HepG2 (cell line): ENCODE results near the gene CPLX1. TPM values are rescaled to one million over a fixed set of nuclear protein-coding genes. Genes with fewer than 3 reads are reported as not detected.
A peak's percentile ranks its signal among the peaks of the same experiment; 100 is the strongest.

Experiments used
- DMAP1 ChIP-seq: IDR thresholded peaks from 2 replicates; pipeline ENCODE4 v1.6.1; 2016
- ETV5 ChIP-seq: IDR thresholded peaks from 2 replicates; pipeline ENCODE4 v1.6.1; 2018; ENCODE audit warnings: missing biosample characterization, missing genetic modification reagents, inconsistent platforms, borderline replicate concordance
- HDAC6 ChIP-seq: fragments of 200-600 bp; sonication (generic); IDR thresholded peaks from 2 replicates; pipeline ENCODE4 v1.7.0; 2017; ENCODE audit warnings: mild to moderate bottlenecking, antibody characterized with exemption, low read length, low read depth
- HNRNPLL ChIP-seq: fragments of 200-400 bp; formaldehyde crosslinking; IDR thresholded peaks from 2 replicates; pipeline ENCODE4 v1.6.1; 2017; ENCODE audit warnings: mild to moderate bottlenecking, low read depth, low read length; ENCODE audit not compliant: poor library complexity, severe bottlenecking
- KLF16 ChIP-seq, 2 experiments: sonication (generic) in 1 of 2; formaldehyde crosslinking in 1 of 2; IDR thresholded peaks; 2 replicates each; pipeline versions ENCODE4 v1.6.1 to v1.8.0; 2016 to 2023; ENCODE audit warnings: missing genetic modification reagents in 2 of 2, missing compliant biosample characterization in 1 of 2
- MEIS1 ChIP-seq: sonication (generic); formaldehyde crosslinking; IDR thresholded peaks from 2 replicates; pipeline ENCODE4 v1.9.0; 2021; ENCODE audit warnings: mild to moderate bottlenecking, missing genetic modification reagents, moderate library complexity, borderline replicate concordance
- NCOA1 ChIP-seq: sonication (generic); formaldehyde crosslinking; IDR thresholded peaks from 2 replicates; pipeline ENCODE4 v1.9.0; 2021; ENCODE audit warnings: missing genetic modification reagents
- NCOA5 ChIP-seq: sonication (generic); formaldehyde crosslinking; IDR thresholded peaks from 2 replicates; pipeline ENCODE4 v1.4.0; 2020; ENCODE audit warnings: missing genetic modification reagents
- PCBP2 ChIP-seq: fragments of 200-400 bp; formaldehyde crosslinking; optimal IDR thresholded peaks from 2 replicates; pipeline ENCODE3; 2018; ENCODE audit warnings: low read length, low read depth; ENCODE audit not compliant: poor library complexity, severe bottlenecking
- SCMH1 ChIP-seq: sonication (generic); formaldehyde crosslinking; IDR thresholded peaks from 2 replicates; pipeline ENCODE4 v1.9.0; 2021; ENCODE audit warnings: missing genetic modification reagents, mild to moderate bottlenecking, borderline replicate concordance
- SRF ChIP-seq: IDR thresholded peaks from 2 replicates; pipeline ENCODE4 v1.6.1; 2011; ENCODE audit warnings: mild to moderate bottlenecking, low read depth, low read length, moderate library complexity
- SRSF9 ChIP-seq: fragments of 200-400 bp; formaldehyde crosslinking; IDR thresholded peaks from 2 replicates; pipeline ENCODE4 v1.6.1; 2018; ENCODE audit warnings: borderline replicate concordance, mild to moderate bottlenecking, low read depth, low read length; ENCODE audit not compliant: insufficient read depth, poor library complexity, severe bottlenecking
- TMF1 ChIP-seq: sonication (generic); formaldehyde crosslinking; IDR thresholded peaks from 2 replicates; pipeline ENCODE4 v1.8.1; 2022; ENCODE audit warnings: low read depth, missing genetic modification reagents
- ZBTB38 ChIP-seq: sonication (generic); formaldehyde crosslinking; IDR thresholded peaks from 2 replicates; pipeline ENCODE4 v1.5.1; 2020; ENCODE audit warnings: mild to moderate bottlenecking, missing genetic modification reagents
- ZKSCAN5 ChIP-seq: sonication (generic); formaldehyde crosslinking; IDR thresholded peaks from 2 replicates; pipeline ENCODE4 v1.5.1; 2020; ENCODE audit warnings: mild to moderate bottlenecking, missing genetic modification reagents
- ZNF10 ChIP-seq: sonication (generic); formaldehyde crosslinking; IDR thresholded peaks from 2 replicates; pipeline ENCODE4 v1.4.0; 2020; ENCODE audit warnings: mild to moderate bottlenecking, low read depth, missing genetic modification reagents, borderline replicate concordance
- ZNF20 ChIP-seq: sonication (generic); formaldehyde crosslinking; IDR thresholded peaks from 2 replicates; pipeline ENCODE4 v1.4.0; 2020; ENCODE audit warnings: mild to moderate bottlenecking, moderate library complexity, missing genetic modification reagents
- ZNF224 ChIP-seq: sonication (generic); formaldehyde crosslinking; IDR thresholded peaks from 2 replicates; pipeline ENCODE4 v1.5.0; 2020; ENCODE audit warnings: mild to moderate bottlenecking, missing genetic modification reagents
- ZNF30 ChIP-seq: sonication (generic); formaldehyde crosslinking; IDR thresholded peaks from 2 replicates; pipeline ENCODE4 v1.5.0; 2020; ENCODE audit warnings: mild to moderate bottlenecking, missing genetic modification reagents
- polyA plus RNA-seq, 8 experiments: library from polyadenylated mRNA; depleted of rRNA in 3 of 8; stranded (reverse) in 7 of 8; unstranded in 1 of 8; fragments of >200 nt; fragmentation: Illumina TruSeq in 4 of 8; extraction: Trizol in 4 of 8; gene quantifications; 2 replicates each; pipeline versions ENCODE4 v1.2.1 to v1.2.3, GENCODE V29; 2011 to 2016; ENCODE audit warnings: low read depth in 4 of 8, missing spikeins in 1 of 8, mixed read lengths in 1 of 8; ENCODE audit not compliant: insufficient read depth in 1 of 8
- total RNA-seq, 5 experiments: library from RNA; depleted of rRNA; stranded (reverse); fragments of >200 nt; fragmentation: Illumina TruSeq; extraction: Trizol; gene quantifications; 2 replicates each; pipeline ENCODE4 v1.2.3, GENCODE V29; 2016; ENCODE audit warnings: low read depth in 1 of 5
- TF ChIP-seq, protein P1 (sequence below), 2 experiments: sonication (generic) in 1 of 2; formaldehyde crosslinking in 1 of 2; IDR thresholded peaks; 2 replicates each; pipeline versions ENCODE4 v1.6.1 to v1.9.0; 2014 to 2022; ENCODE audit warnings: antibody characterized with exemption in 1 of 2, borderline replicate concordance in 1 of 2, inconsistent platforms in 1 of 2, low read depth in 1 of 2, missing genetic modification reagents in 1 of 2
- TF ChIP-seq, protein P2 (sequence below): IDR thresholded peaks from 2 replicates; pipeline ENCODE4 v1.6.1; 2016; ENCODE audit warnings: missing compliant biosample characterization, missing genetic modification reagents, borderline replicate concordance
- TF ChIP-seq, protein P3 (sequence below): sonication (generic); formaldehyde crosslinking; IDR thresholded peaks from 2 replicates; pipeline ENCODE4 v1.4.0; 2020; ENCODE audit warnings: missing genetic modification reagents

CPLX1 gene
- total and polyA plus RNA-seq, 2 of the 13 experiments (the other 11 are each of a cell fraction or from before 2014, with no cell fraction given) = 0.18 TPM

DNA sequence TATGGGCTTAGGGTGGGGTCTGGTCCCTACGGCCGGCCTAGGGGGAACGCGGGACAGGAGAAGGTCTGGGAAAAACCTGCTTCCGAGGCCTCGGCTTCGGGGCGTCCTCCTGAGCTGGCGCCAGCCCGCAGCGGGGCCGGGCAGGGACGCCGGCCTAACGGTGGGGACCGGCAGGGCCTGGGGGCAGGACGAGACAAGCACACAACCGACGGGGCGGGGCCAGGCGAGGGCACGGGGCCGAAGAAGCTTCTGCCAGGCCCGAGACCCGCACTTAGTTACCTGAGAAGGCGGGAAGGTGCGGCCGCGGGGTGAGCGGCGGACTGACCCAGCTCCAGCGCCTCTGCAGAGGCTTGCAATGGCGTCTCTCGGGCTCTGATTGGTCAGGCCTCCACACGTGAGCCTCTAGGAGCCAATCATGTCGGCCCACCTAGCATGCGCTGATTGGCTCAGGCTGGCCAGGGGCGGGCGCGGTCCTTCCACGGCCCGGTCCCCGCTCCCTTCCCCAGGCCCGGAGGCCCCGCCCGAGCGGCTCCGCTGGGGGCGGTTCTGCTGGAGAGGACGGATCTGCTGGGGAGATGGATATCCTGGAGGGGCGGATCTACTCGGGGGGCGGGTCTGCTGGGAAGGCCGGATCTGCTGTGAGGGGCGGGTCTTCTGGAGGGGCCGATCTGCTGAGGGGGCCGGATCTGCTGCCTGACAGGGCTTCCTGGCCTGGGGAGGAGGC lies 44.3 kb downstream of the CPLX1 start (continued):
- no peak for TF ChIP-seq SRSF9
- no peak for TF ChIP-seq ZNF20 (CRISPR knock-in tag)
- TF ChIP-seq ZNF30 = no peak
- TF ChIP-seq NCOA5 (CRISPR knock-in tag) = no peak
- peak; percentile 80 for TF ChIP-seq HNRNPLL
- TF ChIP-seq NCOA1 (CRISPR knock-in tag) = no peak
- peak; percentile 89 for TF ChIP-seq DMAP1 (CRISPR knock-in tag)
- no peak for TF ChIP-seq SCMH1 (CRISPR knock-in tag)
- no peak for TF ChIP-seq SRF
- TF ChIP-seq ZNF10 (CRISPR knock-in tag) = no peak
- no peak; the same call in 1 of the 2 replicates for TF ChIP-seq MEIS1 (CRISPR knock-in tag)
- peak in 1 of 2 experiments; percentile 65; a peak in 1 of 4 replicates for TF ChIP-seq KLF16 (CRISPR knock-in tag; IDR thresholded peaks at IDR 0.05)
- TF ChIP-seq, protein P1, sequence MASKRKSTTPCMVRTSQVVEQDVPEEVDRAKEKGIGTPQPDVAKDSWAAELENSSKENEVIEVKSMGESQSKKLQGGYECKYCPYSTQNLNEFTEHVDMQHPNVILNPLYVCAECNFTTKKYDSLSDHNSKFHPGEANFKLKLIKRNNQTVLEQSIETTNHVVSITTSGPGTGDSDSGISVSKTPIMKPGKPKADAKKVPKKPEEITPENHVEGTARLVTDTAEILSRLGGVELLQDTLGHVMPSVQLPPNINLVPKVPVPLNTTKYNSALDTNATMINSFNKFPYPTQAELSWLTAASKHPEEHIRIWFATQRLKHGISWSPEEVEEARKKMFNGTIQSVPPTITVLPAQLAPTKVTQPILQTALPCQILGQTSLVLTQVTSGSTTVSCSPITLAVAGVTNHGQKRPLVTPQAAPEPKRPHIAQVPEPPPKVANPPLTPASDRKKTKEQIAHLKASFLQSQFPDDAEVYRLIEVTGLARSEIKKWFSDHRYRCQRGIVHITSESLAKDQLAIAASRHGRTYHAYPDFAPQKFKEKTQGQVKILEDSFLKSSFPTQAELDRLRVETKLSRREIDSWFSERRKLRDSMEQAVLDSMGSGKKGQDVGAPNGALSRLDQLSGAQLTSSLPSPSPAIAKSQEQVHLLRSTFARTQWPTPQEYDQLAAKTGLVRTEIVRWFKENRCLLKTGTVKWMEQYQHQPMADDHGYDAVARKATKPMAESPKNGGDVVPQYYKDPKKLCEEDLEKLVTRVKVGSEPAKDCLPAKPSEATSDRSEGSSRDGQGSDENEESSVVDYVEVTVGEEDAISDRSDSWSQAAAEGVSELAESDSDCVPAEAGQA (IDR thresholded peaks at IDR 0.05; ENCODE audit: low read depth) = no peak
- TF ChIP-seq, protein P1 (CRISPR knock-in tag; IDR thresholded peaks at IDR 0.05; ENCODE audit: borderline replicate concordance) = no peak
- no peak for TF ChIP-seq ZKSCAN5 (CRISPR knock-in tag)
- peak; percentile 58; the same call in 1 of the 2 replicates for TF ChIP-seq TMF1 (CRISPR knock-in tag)
- TF ChIP-seq ZBTB38 = peak; percentile 40; the same call in 1 of the 2 replicates
- 0 out of 2 replicates have a peak, but pooled peaks have one; percentile 38 for TF ChIP-seq ZNF224 (CRISPR knock-in tag)
- no peak for TF ChIP-seq ETV5 (CRISPR knock-in tag)
- TF ChIP-seq, protein P2, sequence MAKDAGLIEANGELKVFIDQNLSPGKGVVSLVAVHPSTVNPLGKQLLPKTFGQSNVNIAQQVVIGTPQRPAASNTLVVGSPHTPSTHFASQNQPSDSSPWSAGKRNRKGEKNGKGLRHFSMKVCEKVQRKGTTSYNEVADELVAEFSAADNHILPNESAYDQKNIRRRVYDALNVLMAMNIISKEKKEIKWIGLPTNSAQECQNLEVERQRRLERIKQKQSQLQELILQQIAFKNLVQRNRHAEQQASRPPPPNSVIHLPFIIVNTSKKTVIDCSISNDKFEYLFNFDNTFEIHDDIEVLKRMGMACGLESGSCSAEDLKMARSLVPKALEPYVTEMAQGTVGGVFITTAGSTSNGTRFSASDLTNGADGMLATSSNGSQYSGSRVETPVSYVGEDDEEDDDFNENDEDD = no peak
- TF ChIP-seq, protein P3, sequence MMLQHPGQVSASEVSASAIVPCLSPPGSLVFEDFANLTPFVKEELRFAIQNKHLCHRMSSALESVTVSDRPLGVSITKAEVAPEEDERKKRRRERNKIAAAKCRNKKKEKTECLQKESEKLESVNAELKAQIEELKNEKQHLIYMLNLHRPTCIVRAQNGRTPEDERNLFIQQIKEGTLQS (CRISPR knock-in tag) = no peak; the same call in 1 of the 2 replicates
- no peak for TF ChIP-seq HDAC6
- TF ChIP-seq PCBP2 = no peak
